Measurements from ENCODE around the gene CSRNP3.
"Not testable (repeated sequence)": the region's sequence is repeated elsewhere in the genome, so short reads cannot be mapped to it uniquely, and the experiment has no call there.

Gene CSRNP3

DNA sequence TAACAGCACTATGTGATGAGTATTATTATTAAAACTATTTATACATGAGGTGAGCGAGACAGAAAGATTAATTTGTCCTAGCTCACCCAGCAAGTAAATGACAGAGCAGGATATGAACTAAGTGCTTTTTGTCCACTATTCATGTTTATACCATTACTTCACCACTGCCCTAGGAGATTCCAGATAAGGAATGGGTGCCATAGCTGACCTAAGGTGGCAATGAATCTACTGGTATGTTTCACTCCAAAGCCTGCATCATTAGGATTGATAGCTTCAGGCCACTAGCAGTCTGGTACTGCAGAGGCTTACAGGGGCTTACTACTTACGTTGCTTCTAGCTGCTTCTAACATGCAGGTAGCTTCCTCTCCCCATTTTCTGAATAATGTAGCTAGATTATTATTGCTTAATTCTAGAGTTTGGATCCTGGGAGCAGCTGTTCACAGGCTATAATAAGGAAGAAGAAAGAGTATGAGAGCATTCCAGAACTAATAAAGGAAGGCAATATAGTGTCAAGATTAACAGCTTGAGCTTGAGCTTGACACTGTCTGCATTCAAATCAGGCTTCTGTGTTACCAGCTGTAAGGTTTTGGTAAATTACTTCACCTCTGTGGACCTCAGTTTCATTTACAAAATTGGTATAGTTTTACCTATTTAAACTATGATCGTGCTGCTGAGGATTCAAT is 170.9 kb downstream of the CSRNP3 start:
- Histone ChIP-seq H3K4me1 (no peaks in the 10 kb centered on the region), H3K9me3 (replicated peaks in 1 of 11) (no peaks in the 10 kb centered on the region), H3K27me3 (no peaks in the 10 kb centered on the region), H3K9ac (no peak overlapping the region), H3K27ac (no peak overlapping the region), H4K20me1 (no peaks in the 10 kb centered on the region), H3K4me3 (no peak overlapping the region), H3K36me3 (no peaks in the 10 kb centered on the region), H3K4me2 (no peak overlapping the region)
- TF ChIP-seq Cebpa-rat (IDR thresholded peaks at IDR 0.05): no peak

- H3K4me2 ChIP-seq: peak overlapping the region in 1 of 11 experiments; percentile 21; a peak in 1 of 22 replicates
- H4K20me1 ChIP-seq: no peaks in the 10 kb centered on the region
- H3K9ac ChIP-seq: no peak overlapping the region
- H3K27ac ChIP-seq: no peak overlapping the region
- TF ChIP-seq Cebpa-rat (IDR thresholded peaks at IDR 0.05): no peak
- no peaks in the 10 kb centered on the region for H3K36me3 ChIP-seq
- H3K4me1 ChIP-seq: peaks cover 0 to 5% (median 0%) of the 10 kb centered on the region in 10 experiments; a peak in 1 of 20 replicates
- no peak overlapping the region for H3K4me3 ChIP-seq
- H3K27me3 ChIP-seq: no peaks in the 10 kb centered on the region
- H3K9me3 ChIP-seq (replicated peaks in 1 of 11): no peaks in the 10 kb centered on the region
These were observed 176.7 kb downstream of the CSRNP3 start for GRCh38 chr2:165645930-165646831.

- no peaks in the 10 kb centered on the region for H3K36me3 ChIP-seq
- H4K20me1 ChIP-seq: no peaks in the 10 kb centered on the region
- H3K4me1 ChIP-seq: peaks cover 0 to 5% (median 0%) of the 10 kb centered on the region in 10 experiments; a peak in 1 of 20 replicates
- H3K9me3 ChIP-seq (replicated peaks in 1 of 11): no peaks in the 10 kb centered on the region
- no peak overlapping the region for H3K9ac ChIP-seq
- TF ChIP-seq Cebpa-rat (IDR thresholded peaks at IDR 0.05): no peak
- H3K27ac ChIP-seq: no peak overlapping the region
- H3K4me2 ChIP-seq: no peak overlapping the region
- no peaks in the 10 kb centered on the region for H3K27me3 ChIP-seq
- H3K4me3 ChIP-seq: no peak overlapping the region
These were observed 177.9 kb downstream of the CSRNP3 start for GRCh38 chr2:165647409-165647808.

- Histone ChIP-seq H3K36me3 (no peaks in the 10 kb centered on the region), H3K4me3 (no peak overlapping the region), H3K9me3 (replicated peaks in 1 of 11) (no peaks in the 10 kb centered on the region), H4K20me1 (no peaks in the 10 kb centered on the region), H3K9ac (no peak overlapping the region), H3K4me1 (peaks cover 0 to 5% (median 0%) of the 10 kb centered on the region in 10 experiments; a peak in 1 of 20 replicates), H3K27me3 (no peaks in the 10 kb centered on the region), H3K4me2 (no peak overlapping the region), H3K27ac (no peak overlapping the region)
- TF ChIP-seq Cebpa-rat (IDR thresholded peaks at IDR 0.05): no peak
These were observed 179.3 kb downstream of the CSRNP3 start for GRCh38 chr2:165648801-165649200.

DNA sequence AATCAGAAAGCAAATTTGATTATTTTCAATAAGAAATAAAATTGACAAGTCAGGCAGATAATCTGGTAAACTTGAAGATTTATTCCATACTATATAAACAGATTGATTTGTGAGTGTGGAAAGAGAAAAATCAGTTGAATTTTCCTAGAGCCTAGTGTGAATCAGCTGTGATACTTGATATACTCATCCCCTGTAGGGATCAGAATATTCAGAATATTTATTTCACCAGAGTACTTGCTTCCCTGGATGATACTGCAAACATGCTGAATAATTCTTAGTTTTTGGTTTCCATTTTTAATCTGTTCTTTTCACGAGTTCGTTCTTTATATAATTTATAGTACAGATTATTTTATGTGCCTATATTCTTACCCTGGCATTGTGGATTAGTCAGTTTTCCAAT is 181.7 kb downstream of the CSRNP3 start:
- Histone ChIP-seq H3K4me1 (peaks cover 0 to 4% (median 0%) of the 10 kb centered on the region in 10 experiments; a peak in 1 of 20 replicates), H3K27ac (no peak overlapping the region), H3K4me3 (no peak overlapping the region), H3K27me3 (no peaks in the 10 kb centered on the region), H3K9ac (no peak overlapping the region), H3K9me3 (replicated peaks in 1 of 11) (no peaks in the 10 kb centered on the region), H3K4me2 (no peak overlapping the region), H4K20me1 (no peaks in the 10 kb centered on the region), H3K36me3 (no peaks in the 10 kb centered on the region)
- TF ChIP-seq Cebpa-rat (IDR thresholded peaks at IDR 0.05): no peak

GRCh38 chr2:165655661-165656060 is 186.2 kb downstream of the CSRNP3 start:
- Histone ChIP-seq H3K9ac (no peak overlapping the region), H3K4me1 (no peaks in the 10 kb centered on the region), H3K9me3 (replicated peaks in 1 of 11) (no peaks in the 10 kb centered on the region; a peak in 1 of 22 replicates), H3K4me2 (no peak overlapping the region), H3K4me3 (no peak overlapping the region), H3K27me3 (no peaks in the 10 kb centered on the region), H4K20me1 (no peaks in the 10 kb centered on the region), H3K36me3 (no peaks in the 10 kb centered on the region), H3K27ac (no peak overlapping the region)
- TF ChIP-seq Cebpa-rat (IDR thresholded peaks at IDR 0.05): no peak

DNA sequence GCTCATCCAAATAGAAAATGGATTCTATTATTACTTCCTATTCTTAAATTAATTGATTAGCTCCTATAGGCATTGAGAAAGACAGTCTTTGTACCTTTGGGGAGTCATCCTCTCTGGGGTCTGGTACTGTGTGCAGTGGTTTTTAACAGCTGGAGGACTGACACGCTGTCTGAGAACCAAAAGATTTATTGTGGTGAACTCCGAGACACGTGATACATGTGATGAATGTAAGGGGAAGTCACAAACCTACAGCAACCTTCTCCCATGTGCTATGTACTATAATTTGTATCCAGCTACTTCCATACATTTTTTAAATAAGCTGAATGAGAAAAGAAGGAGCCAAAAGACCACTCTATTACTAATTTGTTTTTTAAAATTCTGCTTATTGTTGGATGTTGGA is 190.9 kb downstream of the CSRNP3 start:
- H3K9ac ChIP-seq: no peak overlapping the region

GRCh38 chr2:165662720-165663119 is 193.2 kb downstream of the CSRNP3 start:
- Histone ChIP-seq H3K4me1 (peaks cover 0 to 5% (median 0%) of the 10 kb centered on the region in 10 experiments; a peak in 1 of 20 replicates), H3K36me3 (no peaks in the 10 kb centered on the region), H3K4me3 (no peak overlapping the region), H3K4me2 (no peak overlapping the region), H3K27ac (no peak overlapping the region), H3K9me3 (replicated peaks in 1 of 11) (peaks cover 7 to 20% (median 13%) of the 10 kb centered on the region in 11 experiments; a peak in 16 of 22 replicates), H4K20me1 (no peaks in the 10 kb centered on the region), H3K27me3 (no peaks in the 10 kb centered on the region), H3K9ac (no peak overlapping the region)
- no peak for TF ChIP-seq Cebpa-rat (IDR thresholded peaks at IDR 0.05)

More for the DNA sequence above, 190.9 kb downstream of the CSRNP3 start:
- Histone ChIP-seq H4K20me1 (no peaks in the 10 kb centered on the region), H3K4me3 (no peak overlapping the region), H3K36me3 (no peaks in the 10 kb centered on the region), H3K27ac (no peak overlapping the region), H3K27me3 (no peaks in the 10 kb centered on the region), H3K4me1 (peaks cover 0 to 5% (median 0%) of the 10 kb centered on the region in 10 experiments; a peak in 1 of 20 replicates), H3K9me3 (replicated peaks in 1 of 11) (peaks cover 0 to 7% (median 3%) of the 10 kb centered on the region in 11 experiments; a peak in 14 of 22 replicates), H3K4me2 (no peak overlapping the region)
- no peak for TF ChIP-seq Cebpa-rat (IDR thresholded peaks at IDR 0.05)

DNA sequence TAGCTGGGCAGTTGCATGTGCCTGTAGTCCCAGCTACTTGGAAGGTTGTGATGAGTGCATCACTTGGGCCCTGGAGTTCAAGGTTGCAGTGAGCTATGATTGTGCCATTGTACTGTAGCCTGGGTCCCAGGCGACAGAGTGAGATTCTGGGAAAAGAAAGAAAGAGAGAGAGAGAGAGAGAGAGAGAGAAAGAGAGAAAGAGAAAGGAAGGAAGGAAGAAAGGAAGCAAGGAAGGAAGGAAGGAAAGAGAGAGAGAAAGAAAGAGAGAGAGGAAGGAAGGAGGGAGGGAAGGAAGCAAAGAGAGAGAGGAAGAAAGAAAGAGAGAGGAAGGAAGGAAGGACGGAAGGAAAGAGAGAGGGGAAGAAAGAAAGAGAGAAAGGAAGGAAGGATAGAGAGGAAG is 196.1 kb downstream of the CSRNP3 start:
- no peaks in the 10 kb centered on the region for H3K27me3 ChIP-seq
- H3K9ac ChIP-seq: no peak overlapping the region
- TF ChIP-seq Cebpa-rat (IDR thresholded peaks at IDR 0.05): no peak

GRCh38 chr2:165666073-165666472 is 196.6 kb downstream of the CSRNP3 start:
- H3K4me3 ChIP-seq, H3K27ac ChIP-seq, H3K4me2 ChIP-seq, H3K27me3 ChIP-seq, H4K20me1 ChIP-seq, H3K4me1 ChIP-seq, H3K9ac ChIP-seq, H3K36me3 ChIP-seq: not testable (repeated sequence)
- H3K9me3 ChIP-seq (replicated peaks in 1 of 11): peaks cover 7 to 20% (median 14%) of the 10 kb centered on the region in 11 experiments; a peak in 17 of 22 replicates

More for the DNA sequence above, 196.1 kb downstream of the CSRNP3 start:
- Histone ChIP-seq H3K9me3 (replicated peaks in 1 of 11) (peaks cover 7 to 20% (median 13%) of the 10 kb centered on the region in 11 experiments; a peak in 16 of 22 replicates), H3K4me3 (no peak overlapping the region), H3K4me1 (peaks cover 0 to 5% (median 0%) of the 10 kb centered on the region in 10 experiments; a peak in 1 of 20 replicates), H3K36me3 (no peaks in the 10 kb centered on the region), H3K4me2 (no peak overlapping the region), H4K20me1 (no peaks in the 10 kb centered on the region), H3K27ac (no peak overlapping the region)
